ENCODE measurements around the gene ZNF594. TPM values are rescaled to one million over a fixed set of nuclear protein-coding genes. Genes with fewer than 3 reads are reported as not detected.
"Not testable (repeated sequence)": the region's sequence is repeated elsewhere in the genome, so short reads cannot be mapped to it uniquely, and the experiment has no call there.

The ZNF594 gene
- total and polyA plus RNA-seq, 2 of the 8 experiments (the other 6 are each of a cell fraction or from before 2014, with no cell fraction given), result 3.6 to 14.3 TPM

GRCh38 chr17:5221912-5222311, 30.2 kb upstream of the ZNF594 start:
- H3K9me3 ChIP-seq (ENCODE audit: insufficient read depth in 2 of 2, low read depth in 1 of 2, low read length in 1 of 2); H3K18ac ChIP-seq (ENCODE audit: extremely low read depth, low read length); H4K91ac ChIP-seq (replicated peaks; ENCODE audit: insufficient read length, low read length); H3K27ac ChIP-seq (ENCODE audit: low read depth, low read length); H3K23me2 ChIP-seq (ENCODE audit: low read depth, low read length); H3K27me3 ChIP-seq (replicated peaks in 1 of 4; ENCODE audit: control insufficient read depth in 3 of 4, extremely low read depth in 1 of 4, insufficient read depth in 3 of 4, low read length in 3 of 4); H4K5ac ChIP-seq (ENCODE audit: insufficient read length, low read depth, low read length); H3K4me3 ChIP-seq (ENCODE audit: extremely low read depth in 1 of 4, insufficient read depth in 2 of 4, low read depth in 3 of 4, low read length in 4 of 4); H3K36me3 ChIP-seq (ENCODE audit: control insufficient read depth in 2 of 4, insufficient read depth in 4 of 4, low read length in 3 of 4); H3K4me1 ChIP-seq (replicated peaks in 1 of 4; ENCODE audit: control insufficient read depth in 3 of 4, insufficient read depth in 4 of 4, low read length in 3 of 4); H2BK15ac ChIP-seq (ENCODE audit: low read length); DNase-seq (ENCODE audit: low read depth in 1 of 2, low spot score in 2 of 2); H3K14ac ChIP-seq (ENCODE audit: insufficient read length); H3K79me1 ChIP-seq (ENCODE audit: low read depth, low read length); FAIRE-seq; H3K23ac ChIP-seq (ENCODE audit: insufficient read length); H3K56ac ChIP-seq (replicated peaks; ENCODE audit: insufficient read length, low read depth, low read length); H4K20me1 ChIP-seq (replicated peaks in 1 of 2; ENCODE audit: control insufficient read depth in 1 of 2, insufficient read depth in 2 of 2, low read length in 2 of 2); H2AK5ac ChIP-seq (ENCODE audit: low read depth, low read length); H2BK5ac ChIP-seq (ENCODE audit: low read depth, low read length); H2BK120ac ChIP-seq (replicated peaks; ENCODE audit: low read depth, low read length); H2BK20ac ChIP-seq (ENCODE audit: low read length); H3K9ac ChIP-seq (replicated peaks in 1 of 4; ENCODE audit: extremely low read depth in 1 of 4, low read depth in 3 of 4, low read length in 3 of 4); CTCF ChIA-PET (ENCODE audit: partially characterized antibody); H3K4ac ChIP-seq (replicated peaks; ENCODE audit: insufficient read length, low read depth, low read length); H3K79me2 ChIP-seq (ENCODE audit: control insufficient read depth in 1 of 2, insufficient read depth in 2 of 2, low read length in 2 of 2); H4K8ac ChIP-seq (ENCODE audit: extremely low read depth, insufficient read depth, low read length); H3K4me2 ChIP-seq (ENCODE audit: insufficient read depth in 1 of 2, low read depth in 2 of 2, low read length in 2 of 2); H2BK12ac ChIP-seq (ENCODE audit: low read depth, low read length); H2AFZ ChIP-seq (ENCODE audit: low read length): not testable (repeated sequence)
- POLR2A ChIA-PET (ENCODE audit: partially characterized antibody), result interaction anchor here (1.0 kb wide), 1 partner anchor 211 kb away, joined by 5 read pairs; no protein-coding TSS in a partner anchor
- 97% methylated on average over 10 of the region's 12 CpGs; no CpG with 5 or more reads in 1 of the 2 experiments for WGBS, 2 experiments (ENCODE audit: extremely low coverage in 1 of 2, insufficient coverage in 1 of 2, insufficient read length in 1 of 2, insufficient replicate concordance in 2 of 2, low coverage in 1 of 2, low lambda C conversion rate in 2 of 2, missing lambda C conversion rate in 1 of 2)

Data from H1 (cell line).